Heart left ventricle (tissue), 13 donors: ENCODE measurements around the gene TGFBR3.

Experiments
- CTCF ChIP-seq, 12 donors: fragments of 200-600 bp; sonication (generic) in 4 of 12; IDR thresholded peaks; one replicate each; pipeline versions ENCODE4 v1.5.0 to v1.8.0; 2018 to 2022; ENCODE audit warnings: antibody characterized with exemption in 12 of 12, mild to moderate bottlenecking in 5 of 12
- POLR2A ChIP-seq, 2 donors: fragments of 450-650 bp; IDR thresholded peaks; one replicate each; pipeline ENCODE4 v1.6.1; 2017; ENCODE audit warnings: antibody characterized with exemption in 2 of 2, mild to moderate bottlenecking in 2 of 2, moderate library complexity in 2 of 2
- donor health status: ischemic (EF 13 %, LVEDD 7.1; RV severe dilation, severe dysfunction).
- donor health status: DM: no; HTN: yes; CAD: no.
- donor health status: DM: no; HTN: no; CAD: no.
- donor health status: ischemic (EF 25% LVEDD 6.9; RV normal size, moderate dysfunction).
- donor health status: ischemic (EF 25% LVEDD 5.7; RV mildly dilated, moderate dysfunction).
- donor health status: ischemic (EF 35%, LVEDD 5.7; RV mildly dilated, moderate dysfunction).
- donor health status: nonischemic (EF 11% LVEDD 7.7; RV severe dilation, severe dysfunction).
- donor health status: DM: yes; HTN: yes; CAD: no.
- donor health status: PGD.
- donor health status: ischemic (EF 29% LVEDD 5.4; RV normal size, mild dysfunction).
- donor health status: nonischemic (EF 23%, LVEDD 6.1; RV moderate dilation, normal function).

GRCh38 chr1:91891454-91891853 lies 5.5 kb upstream of the TGFBR3 start:
- TF ChIP-seq CTCF (IDR thresholded peaks at IDR 0.05) (no peak), POLR2A (IDR thresholded peaks at IDR 0.05) (no peak)
